ENCODE measurements around the gene TCERG1L.

DNA sequence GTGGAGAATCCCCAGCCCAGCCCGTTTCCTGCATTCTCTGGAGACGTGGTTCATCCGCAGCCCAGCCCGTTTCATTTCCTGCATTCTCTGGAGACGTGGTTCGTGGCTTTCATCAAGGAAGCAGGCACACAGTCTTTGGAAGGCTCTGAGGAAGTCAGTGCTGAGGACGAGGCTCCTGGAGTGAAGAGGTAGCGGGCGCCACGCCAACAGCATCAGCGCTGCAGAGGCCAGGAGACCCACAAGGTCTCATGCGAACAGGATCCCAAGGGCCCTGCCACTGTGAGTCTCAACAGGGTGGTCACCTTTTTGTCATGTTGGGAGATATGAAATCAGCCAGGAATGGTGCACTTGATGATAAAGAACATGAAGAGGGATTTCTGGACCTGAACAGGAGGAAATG is 12.4 kb upstream of the TCERG1L start:
- no peak for TF ChIP-seq GATA2 (IDR thresholded peaks at IDR 0.05; ENCODE audit: low read depth, low read length)
- TF ChIP-seq GATA3 (IDR thresholded peaks at IDR 0.05; ENCODE audit: low read depth, low read length): no peak
